Liver (tissue), 3 donors: ENCODE data around the gene KRTAP4-3.

Source experiments
- FOXA1 ChIP-seq: IDR thresholded peaks from 2 replicates; pipeline ENCODE4 v1.6.1; 2016; ENCODE audit warnings: antibody characterized with exemption
- GABPA ChIP-seq, 2 donors: IDR thresholded peaks in 1 of 2; conservative IDR thresholded peaks in 1 of 2; 2 replicates each; pipeline ENCODE4 v1.6.1; 2016; ENCODE audit warnings: antibody characterized with exemption in 2 of 2, mild to moderate bottlenecking in 1 of 2, moderate library complexity in 1 of 2
- JUND ChIP-seq, 2 donors: IDR thresholded peaks; 2 replicates each; pipeline ENCODE4 v1.6.1; 2016; ENCODE audit warnings: antibody characterized with exemption in 2 of 2
- SP1 ChIP-seq: IDR thresholded peaks from 2 replicates; pipeline ENCODE4 v1.6.1; 2018; ENCODE audit warnings: antibody characterized with exemption, mild to moderate bottlenecking
- TAF1 ChIP-seq: conservative IDR thresholded peaks from 2 replicates; pipeline ENCODE4 v1.6.1; 2016; ENCODE audit warnings: antibody characterized with exemption, mild to moderate bottlenecking
- TF ChIP-seq, protein P1 (sequence below): fragments of 150-350 bp; IDR thresholded peaks from 2 replicates; pipeline ENCODE4 v1.5.1; 2017; ENCODE audit warnings: improper control_type of control experiment, low read depth, low read length; ENCODE audit not compliant: missing input control
- TF ChIP-seq, protein P2 (sequence below): IDR thresholded peaks from 2 replicates; pipeline ENCODE4 v1.6.1; 2016; ENCODE audit warnings: antibody characterized with exemption
- TF ChIP-seq, protein P3 (sequence below): IDR thresholded peaks from 2 replicates; pipeline ENCODE4 v1.6.1; 2016; ENCODE audit warnings: antibody characterized with exemption
- TF ChIP-seq, protein P4 (sequence below): IDR thresholded peaks from 2 replicates; pipeline ENCODE4 v1.6.1; 2016; ENCODE audit warnings: antibody characterized with exemption, mild to moderate bottlenecking
- donor health status: healthy.
- donor health status: healthy.

DNA sequence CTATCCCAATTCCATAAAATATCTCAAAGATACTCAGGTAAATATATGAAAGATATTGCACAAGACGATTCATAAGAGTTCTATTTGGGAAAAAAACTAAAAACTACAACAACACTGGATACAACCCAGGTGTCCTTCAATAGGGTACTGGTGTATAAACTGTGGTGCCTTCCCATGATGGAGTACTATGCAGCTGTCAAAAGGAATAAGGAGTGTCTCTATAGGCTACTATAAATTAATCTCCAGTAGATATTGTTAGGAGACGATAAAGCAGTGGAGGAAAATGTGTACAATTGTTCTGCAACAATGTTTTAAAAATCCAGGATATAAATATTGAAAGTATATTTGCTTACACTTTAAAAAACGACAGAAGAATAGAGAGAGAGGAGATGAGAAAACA, 41.6 kb downstream of the KRTAP4-3 start:
- TF ChIP-seq, protein P1, sequence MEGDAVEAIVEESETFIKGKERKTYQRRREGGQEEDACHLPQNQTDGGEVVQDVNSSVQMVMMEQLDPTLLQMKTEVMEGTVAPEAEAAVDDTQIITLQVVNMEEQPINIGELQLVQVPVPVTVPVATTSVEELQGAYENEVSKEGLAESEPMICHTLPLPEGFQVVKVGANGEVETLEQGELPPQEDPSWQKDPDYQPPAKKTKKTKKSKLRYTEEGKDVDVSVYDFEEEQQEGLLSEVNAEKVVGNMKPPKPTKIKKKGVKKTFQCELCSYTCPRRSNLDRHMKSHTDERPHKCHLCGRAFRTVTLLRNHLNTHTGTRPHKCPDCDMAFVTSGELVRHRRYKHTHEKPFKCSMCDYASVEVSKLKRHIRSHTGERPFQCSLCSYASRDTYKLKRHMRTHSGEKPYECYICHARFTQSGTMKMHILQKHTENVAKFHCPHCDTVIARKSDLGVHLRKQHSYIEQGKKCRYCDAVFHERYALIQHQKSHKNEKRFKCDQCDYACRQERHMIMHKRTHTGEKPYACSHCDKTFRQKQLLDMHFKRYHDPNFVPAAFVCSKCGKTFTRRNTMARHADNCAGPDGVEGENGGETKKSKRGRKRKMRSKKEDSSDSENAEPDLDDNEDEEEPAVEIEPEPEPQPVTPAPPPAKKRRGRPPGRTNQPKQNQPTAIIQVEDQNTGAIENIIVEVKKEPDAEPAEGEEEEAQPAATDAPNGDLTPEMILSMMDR, result no peak
- TF ChIP-seq, protein P2, sequence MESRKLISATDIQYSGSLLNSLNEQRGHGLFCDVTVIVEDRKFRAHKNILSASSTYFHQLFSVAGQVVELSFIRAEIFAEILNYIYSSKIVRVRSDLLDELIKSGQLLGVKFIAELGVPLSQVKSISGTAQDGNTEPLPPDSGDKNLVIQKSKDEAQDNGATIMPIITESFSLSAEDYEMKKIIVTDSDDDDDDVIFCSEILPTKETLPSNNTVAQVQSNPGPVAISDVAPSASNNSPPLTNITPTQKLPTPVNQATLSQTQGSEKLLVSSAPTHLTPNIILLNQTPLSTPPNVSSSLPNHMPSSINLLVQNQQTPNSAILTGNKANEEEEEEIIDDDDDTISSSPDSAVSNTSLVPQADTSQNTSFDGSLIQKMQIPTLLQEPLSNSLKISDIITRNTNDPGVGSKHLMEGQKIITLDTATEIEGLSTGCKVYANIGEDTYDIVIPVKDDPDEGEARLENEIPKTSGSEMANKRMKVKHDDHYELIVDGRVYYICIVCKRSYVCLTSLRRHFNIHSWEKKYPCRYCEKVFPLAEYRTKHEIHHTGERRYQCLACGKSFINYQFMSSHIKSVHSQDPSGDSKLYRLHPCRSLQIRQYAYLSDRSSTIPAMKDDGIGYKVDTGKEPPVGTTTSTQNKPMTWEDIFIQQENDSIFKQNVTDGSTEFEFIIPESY, result no peak
- TF ChIP-seq SP1 (no peak), FOXA1 (no peak), GABPA (IDR thresholded peaks at IDR 0.05 in 1 of 2, conservative IDR thresholded peaks at IDR 0.05 in 1 of 2) (no peak), JUND (IDR thresholded peaks at IDR 0.05) (no peak), TAF1 (no peak)
- TF ChIP-seq, protein P3, sequence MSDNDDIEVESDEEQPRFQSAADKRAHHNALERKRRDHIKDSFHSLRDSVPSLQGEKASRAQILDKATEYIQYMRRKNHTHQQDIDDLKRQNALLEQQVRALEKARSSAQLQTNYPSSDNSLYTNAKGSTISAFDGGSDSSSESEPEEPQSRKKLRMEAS, result no peak
- TF ChIP-seq, protein P4, sequence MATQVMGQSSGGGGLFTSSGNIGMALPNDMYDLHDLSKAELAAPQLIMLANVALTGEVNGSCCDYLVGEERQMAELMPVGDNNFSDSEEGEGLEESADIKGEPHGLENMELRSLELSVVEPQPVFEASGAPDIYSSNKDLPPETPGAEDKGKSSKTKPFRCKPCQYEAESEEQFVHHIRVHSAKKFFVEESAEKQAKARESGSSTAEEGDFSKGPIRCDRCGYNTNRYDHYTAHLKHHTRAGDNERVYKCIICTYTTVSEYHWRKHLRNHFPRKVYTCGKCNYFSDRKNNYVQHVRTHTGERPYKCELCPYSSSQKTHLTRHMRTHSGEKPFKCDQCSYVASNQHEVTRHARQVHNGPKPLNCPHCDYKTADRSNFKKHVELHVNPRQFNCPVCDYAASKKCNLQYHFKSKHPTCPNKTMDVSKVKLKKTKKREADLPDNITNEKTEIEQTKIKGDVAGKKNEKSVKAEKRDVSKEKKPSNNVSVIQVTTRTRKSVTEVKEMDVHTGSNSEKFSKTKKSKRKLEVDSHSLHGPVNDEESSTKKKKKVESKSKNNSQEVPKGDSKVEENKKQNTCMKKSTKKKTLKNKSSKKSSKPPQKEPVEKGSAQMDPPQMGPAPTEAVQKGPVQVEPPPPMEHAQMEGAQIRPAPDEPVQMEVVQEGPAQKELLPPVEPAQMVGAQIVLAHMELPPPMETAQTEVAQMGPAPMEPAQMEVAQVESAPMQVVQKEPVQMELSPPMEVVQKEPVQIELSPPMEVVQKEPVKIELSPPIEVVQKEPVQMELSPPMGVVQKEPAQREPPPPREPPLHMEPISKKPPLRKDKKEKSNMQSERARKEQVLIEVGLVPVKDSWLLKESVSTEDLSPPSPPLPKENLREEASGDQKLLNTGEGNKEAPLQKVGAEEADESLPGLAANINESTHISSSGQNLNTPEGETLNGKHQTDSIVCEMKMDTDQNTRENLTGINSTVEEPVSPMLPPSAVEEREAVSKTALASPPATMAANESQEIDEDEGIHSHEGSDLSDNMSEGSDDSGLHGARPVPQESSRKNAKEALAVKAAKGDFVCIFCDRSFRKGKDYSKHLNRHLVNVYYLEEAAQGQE, result no peak
